Activated CD8-positive, alpha-beta T cell treated with anti-CD3 and anti-CD28 coated beads for 36 hours (primary cell): ENCODE measurements around the gene LLGL2. TPM values are rescaled to one million over a fixed set of nuclear protein-coding genes. Genes with fewer than 3 reads are reported as not detected.

ENCODE experiments used
- ATAC-seq: fragments of 200-7000 bp; cut with Tn5 transposase; one replicate; pipeline ENCODE4 v1.10.0; 2021; ENCODE audit warnings: mild to moderate bottlenecking, moderate library complexity
- CTCF ChIA-PET: fragments of 350-600 bp; sonication (Branson Sonifier 250); formaldehyde crosslinking; loops from one replicate; lab custom pipeline; 2021; ENCODE audit warnings: antibody characterized with exemption; lab: Charles Lee
- POLR2A ChIA-PET: fragments of 350-600 bp; sonication (Branson Sonifier 250); formaldehyde crosslinking; loops from one replicate; lab custom pipeline; 2021; ENCODE audit warnings: antibody characterized with exemption; lab: Charles Lee
- DNase-seq: peaks from one replicate; pipeline ENCODE4 v3.0.0-alpha.2; 2020
- H3K27ac Mint-ChIP-seq: one replicate; pipeline ENCODE4 v1.8.0; 2021; ENCODE audit warnings: mild to moderate bottlenecking, mixed read lengths
- H3K27me3 Mint-ChIP-seq: one replicate; pipeline ENCODE4 v1.8.0; 2021; ENCODE audit warnings: mixed read lengths
- H3K36me3 Mint-ChIP-seq: one replicate; pipeline ENCODE4 v1.8.0; 2021; ENCODE audit warnings: low read depth, mixed read lengths
- H3K4me1 Mint-ChIP-seq: one replicate; pipeline ENCODE4 v1.8.0; 2021; ENCODE audit warnings: low read depth, mixed read lengths
- H3K4me3 Mint-ChIP-seq: one replicate; pipeline ENCODE4 v1.8.0; 2021; ENCODE audit warnings: mild to moderate bottlenecking, moderate library complexity, mixed read lengths
- H3K9me3 Mint-ChIP-seq: one replicate; pipeline ENCODE4 v1.8.0; 2021; ENCODE audit warnings: mixed read lengths
- intact Hi-C: fragments of 100-400 bp; cut with micrococcal nuclease; formaldehyde crosslinking; loops from one replicate; pipeline ENCODE4 v1.10.0; 2022
- total RNA-seq, 2 experiments: library from RNA; stranded (reverse); gene quantifications; one replicate each; pipeline ENCODE4 v1.2.3, GENCODE V29; 2021
- TF ChIP-seq, protein P1 (sequence below): fragments of 200-600 bp; IDR thresholded peaks from one replicate; pipeline ENCODE4 v1.8.0; 2022; ENCODE audit warnings: antibody characterized with exemption, mild to moderate bottlenecking

The LLGL2 gene
- total RNA-seq, 2 experiments from 2014 or later: 7.2 to 7.4 TPM

DNA sequence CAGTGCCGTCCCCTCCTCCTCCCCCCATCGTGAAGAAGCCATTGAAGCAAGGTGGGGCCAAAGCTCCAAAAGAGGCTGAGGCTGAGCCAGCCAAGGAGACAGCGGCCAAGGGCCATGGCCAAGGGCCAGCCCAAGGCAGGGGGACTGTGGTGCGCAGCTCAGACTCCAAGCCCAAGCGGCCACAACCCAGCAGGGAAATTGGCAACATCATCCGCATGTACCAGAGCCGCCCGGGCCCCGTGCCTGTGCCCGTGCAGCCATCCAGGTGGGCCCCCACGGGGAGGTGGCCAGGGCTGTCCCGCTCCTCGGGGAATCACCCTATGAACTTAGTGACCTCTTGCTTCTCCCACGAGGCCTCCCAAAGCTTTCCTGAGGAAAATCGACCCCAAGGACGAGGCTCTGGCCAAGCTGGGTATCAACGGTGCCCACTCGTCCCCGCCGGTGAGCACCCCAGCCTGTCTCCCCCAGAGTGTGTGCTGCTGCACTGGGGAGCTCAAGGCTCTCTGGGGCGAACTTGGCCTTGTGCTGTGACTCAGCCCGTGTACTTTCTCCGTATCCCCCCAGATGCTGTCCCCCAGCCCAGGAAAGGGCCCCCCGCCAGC, 91.1 kb downstream of the LLGL2 start:
- no peaks in the 10 kb centered on the region for H3K36me3 Mint-ChIP-seq
- POLR2A ChIA-PET: interaction anchor here (0.6 to 1.4 kb wide), 2 partner anchors 36 to 116 kb away, joined by 3 read pairs; no protein-coding TSS in a partner anchor
- H3K9me3 Mint-ChIP-seq: no peaks in the 10 kb centered on the region
- DNase-seq: no peak
- CTCF ChIA-PET: interaction anchor here (0.9 to 2.4 kb wide), 7 partner anchors 8 to 137 kb away, joined by 3 to 11 read pairs (median 5); partner anchors contain the start of gene SMIM5
- no peaks in the 10 kb centered on the region for H3K27me3 Mint-ChIP-seq
- H3K27ac Mint-ChIP-seq: no peak overlapping the region
- H3K4me3 Mint-ChIP-seq: no peak overlapping the region
- no peak for ATAC-seq
- intact Hi-C loops: no loop called here
- TF ChIP-seq, protein P1, sequence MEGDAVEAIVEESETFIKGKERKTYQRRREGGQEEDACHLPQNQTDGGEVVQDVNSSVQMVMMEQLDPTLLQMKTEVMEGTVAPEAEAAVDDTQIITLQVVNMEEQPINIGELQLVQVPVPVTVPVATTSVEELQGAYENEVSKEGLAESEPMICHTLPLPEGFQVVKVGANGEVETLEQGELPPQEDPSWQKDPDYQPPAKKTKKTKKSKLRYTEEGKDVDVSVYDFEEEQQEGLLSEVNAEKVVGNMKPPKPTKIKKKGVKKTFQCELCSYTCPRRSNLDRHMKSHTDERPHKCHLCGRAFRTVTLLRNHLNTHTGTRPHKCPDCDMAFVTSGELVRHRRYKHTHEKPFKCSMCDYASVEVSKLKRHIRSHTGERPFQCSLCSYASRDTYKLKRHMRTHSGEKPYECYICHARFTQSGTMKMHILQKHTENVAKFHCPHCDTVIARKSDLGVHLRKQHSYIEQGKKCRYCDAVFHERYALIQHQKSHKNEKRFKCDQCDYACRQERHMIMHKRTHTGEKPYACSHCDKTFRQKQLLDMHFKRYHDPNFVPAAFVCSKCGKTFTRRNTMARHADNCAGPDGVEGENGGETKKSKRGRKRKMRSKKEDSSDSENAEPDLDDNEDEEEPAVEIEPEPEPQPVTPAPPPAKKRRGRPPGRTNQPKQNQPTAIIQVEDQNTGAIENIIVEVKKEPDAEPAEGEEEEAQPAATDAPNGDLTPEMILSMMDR: no peak
- H3K4me1 Mint-ChIP-seq: no peaks in the 10 kb centered on the region

DNA sequence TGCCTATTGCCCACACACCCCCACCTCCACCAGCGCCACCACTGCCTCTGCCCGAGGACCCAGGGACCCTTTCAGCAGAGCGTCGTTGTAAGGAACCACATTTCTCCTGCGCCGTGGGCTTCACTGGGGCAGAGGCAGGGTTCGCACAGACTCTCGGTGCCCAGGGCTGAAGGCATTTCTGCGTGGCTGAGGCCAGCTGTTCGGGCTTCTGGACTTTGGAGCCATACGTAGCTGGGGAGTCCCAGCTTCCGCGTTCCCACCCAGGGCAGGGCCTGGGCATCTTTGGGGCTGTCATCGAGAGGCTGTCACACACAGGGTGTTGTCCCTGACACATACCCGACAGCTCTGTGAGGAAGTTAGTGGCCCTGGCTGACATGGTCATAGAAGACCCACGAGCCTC, 91.7 kb downstream of the LLGL2 start:
- H3K9me3 Mint-ChIP-seq: no peaks in the 10 kb centered on the region
- CTCF ChIA-PET: interaction anchor here (1.0 to 2.4 kb wide), 6 partner anchors 8 to 132 kb away, joined by 3 to 11 read pairs (median 6); partner anchors contain the start of gene SMIM5
- no peak for DNase-seq
- TF ChIP-seq, protein P1: no peak
- intact Hi-C loops: no loop called here
- no peak overlapping the region for H3K4me3 Mint-ChIP-seq
- no peaks in the 10 kb centered on the region for H3K36me3 Mint-ChIP-seq
- no peaks in the 10 kb centered on the region for H3K27me3 Mint-ChIP-seq
- no peaks in the 10 kb centered on the region for H3K4me1 Mint-ChIP-seq
- POLR2A ChIA-PET: interaction anchor here (1.4 kb wide), 1 partner anchor 36 kb away, joined by 3 read pairs; no protein-coding TSS in a partner anchor
- no peak overlapping the region for H3K27ac Mint-ChIP-seq
- no peak for ATAC-seq

DNA sequence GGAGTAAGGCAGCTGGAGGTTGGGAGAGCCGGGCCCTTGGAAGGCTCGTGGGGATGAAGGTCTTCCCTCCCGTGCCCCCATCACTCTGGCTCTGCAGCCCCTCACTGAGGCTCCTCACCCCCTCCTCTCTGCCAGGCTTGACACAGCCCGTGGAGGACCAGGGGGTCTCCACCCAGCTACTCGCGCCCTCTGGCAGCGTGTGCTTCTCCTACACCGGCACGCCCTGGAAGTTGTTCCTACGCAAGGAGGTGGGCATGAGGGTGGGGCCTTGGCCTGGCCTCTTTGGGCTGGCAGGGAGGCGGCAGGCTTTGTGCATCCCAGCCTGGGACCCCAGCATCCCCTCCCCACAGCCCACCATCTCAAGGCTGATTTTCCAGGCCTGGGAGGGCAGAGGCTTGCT, 92.2 kb downstream of the LLGL2 start:
- H3K27me3 Mint-ChIP-seq: no peaks in the 10 kb centered on the region

DNA sequence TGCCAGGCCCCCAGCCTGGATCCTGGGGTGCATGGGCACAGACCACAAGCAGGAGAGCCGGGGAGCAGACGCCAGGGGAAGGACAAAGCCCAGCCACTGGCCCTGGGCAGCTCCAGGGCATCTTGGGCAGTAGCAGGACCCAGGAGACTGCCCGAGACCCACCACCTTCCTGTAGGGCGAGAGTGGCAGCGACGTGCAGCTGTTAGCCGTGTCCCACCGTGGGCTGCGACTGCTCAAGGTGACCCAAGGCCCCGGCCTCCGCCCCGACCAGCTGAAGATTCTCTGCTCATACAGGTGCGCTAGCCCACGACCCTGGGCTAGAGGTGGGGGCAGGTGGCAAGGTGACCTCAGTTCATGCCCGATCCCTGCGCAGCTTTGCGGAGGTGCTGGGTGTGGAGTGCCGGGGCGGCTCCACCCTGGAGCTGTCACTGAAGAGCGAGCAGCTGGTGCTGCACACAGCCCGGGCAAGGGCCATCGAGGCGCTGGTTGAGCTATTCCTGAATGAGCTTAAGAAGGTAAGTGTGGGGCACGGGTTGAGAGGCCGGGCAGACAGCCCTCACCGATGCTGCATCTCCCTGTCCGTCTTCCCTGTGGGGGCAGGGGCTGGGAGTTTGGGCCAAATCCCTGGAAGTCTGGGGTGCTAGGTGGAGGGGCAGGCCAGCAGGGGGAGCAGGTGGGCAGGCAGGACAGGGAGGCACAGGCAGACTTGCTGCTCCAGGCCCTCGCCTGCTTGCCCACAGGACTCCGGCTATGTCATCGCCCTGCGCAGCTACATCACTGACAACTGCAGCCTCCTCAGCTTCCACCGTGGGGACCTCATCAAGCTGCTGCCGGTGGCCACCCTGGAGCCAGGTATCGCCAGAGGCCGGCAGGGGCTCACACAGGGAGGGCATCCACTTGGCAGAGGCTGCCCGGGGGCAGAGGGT, 94.3 kb downstream of the LLGL2 start:
- Mint-ChIP-seq H3K36me3 (no peaks in the 10 kb centered on the region), H3K9me3 (no peaks in the 10 kb centered on the region), H3K27me3 (no peaks in the 10 kb centered on the region), H3K27ac (no peak overlapping the region), H3K4me1 (no peaks in the 10 kb centered on the region), H3K4me3 (no peak overlapping the region)
- intact Hi-C loops: no loop called here
- TF ChIP-seq, protein P1: no peak
- CTCF ChIA-PET: interaction anchor here (0.8 to 3.1 kb wide), 7 partner anchors 10 to 134 kb away, joined by 3 to 21 read pairs (median 4); partner anchors contain the start of gene SMIM5
- POLR2A ChIA-PET: no interaction called here
- DNase-seq: peak; percentile 25
- no peak for ATAC-seq

More for the DNA sequence above, 92.2 kb downstream of the LLGL2 start:
- ATAC-seq: no peak
- DNase-seq: no peak
- CTCF ChIA-PET: interaction anchor here (1.0 to 2.4 kb wide), 5 partner anchors 8 to 130 kb away, joined by 3 to 11 read pairs (median 5); partner anchors contain the start of gene SMIM5
- intact Hi-C loops: no loop called here
- no peaks in the 10 kb centered on the region for H3K4me1 Mint-ChIP-seq
- no peaks in the 10 kb centered on the region for H3K36me3 Mint-ChIP-seq
- no peak overlapping the region for H3K27ac Mint-ChIP-seq
- H3K9me3 Mint-ChIP-seq: no peaks in the 10 kb centered on the region
- no peak overlapping the region for H3K4me3 Mint-ChIP-seq
- POLR2A ChIA-PET: no interaction called here
- TF ChIP-seq, protein P1: no peak
